LNCAP (cell line): ENCODE measurements around the gene CGB7.
"Not testable (repeated sequence)": the region's sequence is repeated elsewhere in the genome, so short reads cannot be mapped to it uniquely, and the experiment has no call there.

Experiments
- CTCF ChIP-seq: fragments of 450-650 bp; IDR thresholded peaks from 2 replicates; pipeline ENCODE4 v1.5.1; 2017; ENCODE audit warnings: mild to moderate bottlenecking

The CGB7 gene

DNA sequence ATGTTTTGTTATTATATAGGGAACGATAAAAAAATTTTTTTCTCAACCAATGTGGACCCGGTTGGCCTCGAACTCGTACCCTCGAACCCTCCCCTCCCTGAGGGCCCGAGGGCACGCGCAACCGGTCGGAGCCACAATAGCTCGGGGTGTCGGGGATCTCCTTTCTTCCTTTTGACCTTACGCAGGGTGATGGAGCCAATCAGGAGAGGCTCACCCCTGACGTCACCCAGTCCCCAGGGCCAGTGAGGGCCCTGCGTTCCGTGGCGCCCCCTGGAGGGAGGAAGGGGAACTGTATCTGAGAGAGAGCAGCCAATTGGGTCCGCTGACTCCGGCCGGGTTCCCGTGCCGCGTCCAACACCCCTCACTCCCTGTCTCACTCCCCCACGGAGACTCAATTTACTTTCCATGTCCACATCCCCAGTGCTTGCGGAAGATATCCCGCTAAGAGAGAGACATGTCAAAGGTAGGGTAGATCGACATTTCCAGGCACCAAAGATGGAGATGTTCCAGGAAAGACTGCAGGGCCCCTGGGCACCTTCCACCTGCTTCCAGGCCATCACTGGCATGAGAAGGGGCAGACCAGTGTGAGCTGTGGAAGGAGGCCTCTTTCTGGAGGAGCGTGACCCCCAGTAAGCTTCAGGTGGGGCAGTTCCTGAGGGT, 25.8 kb downstream of the CGB7 start, which contains the start of gene CGB2:
Gene CGB2, plus strand, starts transcription at position 249 of the 660 bp plus-strand sequence. Its CDS starts 206 bp downstream, at position 455.
- TF ChIP-seq CTCF, result peak; percentile 35; the same call in 1 of the 2 replicates

- TF ChIP-seq CTCF, result not testable (repeated sequence)
Measured at GRCh38 chr19:49024233-49024632, 33.3 kb downstream of the CGB7 start, which contains the start of gene CGB3. Gene CGB3, minus strand, starts transcription at chr19:49024333. Its CDS starts 362 bp downstream, at chr19:49023971.

DNA sequence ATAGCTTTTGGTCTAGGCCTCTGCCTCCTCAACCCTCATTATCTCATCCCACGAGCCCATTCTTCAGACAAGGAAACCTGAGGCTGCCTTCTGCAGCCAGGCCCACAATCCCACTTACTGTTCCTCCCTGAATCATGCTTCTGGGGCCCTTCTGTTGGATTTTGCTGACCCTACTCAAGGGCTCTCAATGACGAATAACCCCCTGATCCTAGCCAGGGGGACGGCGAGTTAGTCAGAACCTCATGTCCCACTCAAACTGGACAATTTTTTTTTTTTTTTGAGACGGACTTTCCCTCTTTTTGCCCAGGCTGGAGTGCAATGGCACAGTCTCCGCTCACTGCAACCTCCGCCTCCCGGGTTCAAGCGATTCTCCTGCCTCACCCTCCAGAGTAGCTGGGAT, 35.4 kb downstream of the CGB7 start:
- no peak for TF ChIP-seq CTCF

DNA sequence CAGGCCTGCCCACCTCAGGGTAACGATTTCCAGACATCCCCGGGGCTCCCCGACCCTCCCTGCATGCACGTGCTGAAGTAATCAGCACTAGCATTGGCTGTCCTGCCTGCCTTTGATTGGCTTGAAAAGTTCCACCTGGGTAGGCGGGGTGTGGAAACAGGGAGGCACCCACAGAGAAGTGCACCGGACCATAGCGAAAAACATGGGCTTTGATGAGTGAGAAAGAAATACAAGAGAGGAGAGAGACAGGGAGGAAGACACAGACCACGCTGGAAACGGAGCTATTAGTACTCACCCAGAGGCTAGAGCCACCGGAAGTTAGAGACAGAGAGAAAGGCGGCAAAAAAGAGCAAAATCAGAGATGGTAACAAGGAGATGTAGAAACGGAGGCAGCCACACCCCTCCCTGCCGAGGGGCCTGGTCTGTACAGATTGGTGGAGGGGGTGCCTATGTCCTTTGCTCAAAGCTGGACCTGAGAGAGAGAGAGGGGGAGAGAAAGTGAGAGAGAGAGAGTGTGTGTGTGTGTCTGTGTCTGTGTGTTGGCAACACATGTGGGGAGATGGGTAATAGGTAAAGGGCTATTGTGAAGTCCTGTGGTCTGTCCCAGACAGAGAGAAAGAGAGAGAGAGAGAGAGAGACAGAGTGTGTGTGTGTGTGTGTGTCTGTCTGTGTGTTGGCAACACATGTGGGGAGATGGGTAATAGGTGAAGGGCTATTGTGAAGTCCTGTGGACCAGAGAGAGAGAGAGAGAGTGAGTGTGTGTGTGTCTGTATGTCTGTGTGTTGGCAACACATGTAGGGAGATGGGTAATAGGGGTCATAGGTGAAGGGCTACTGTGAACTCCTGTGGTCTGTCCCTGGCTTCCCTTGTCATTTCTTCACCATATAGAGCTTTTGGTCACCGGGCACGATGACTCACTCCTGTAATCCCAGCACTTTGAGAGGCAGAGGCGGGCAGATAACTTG, 36.3 kb downstream of the CGB7 start:
- TF ChIP-seq CTCF, result no peak

- no peak for TF ChIP-seq CTCF
Measured at GRCh38 chr19:49020342-49020741, 37.2 kb downstream of the CGB7 start.

GRCh38 chr19:49019242-49019932, 38.2 kb downstream of the CGB7 start:
- TF ChIP-seq CTCF, result no peak

DNA sequence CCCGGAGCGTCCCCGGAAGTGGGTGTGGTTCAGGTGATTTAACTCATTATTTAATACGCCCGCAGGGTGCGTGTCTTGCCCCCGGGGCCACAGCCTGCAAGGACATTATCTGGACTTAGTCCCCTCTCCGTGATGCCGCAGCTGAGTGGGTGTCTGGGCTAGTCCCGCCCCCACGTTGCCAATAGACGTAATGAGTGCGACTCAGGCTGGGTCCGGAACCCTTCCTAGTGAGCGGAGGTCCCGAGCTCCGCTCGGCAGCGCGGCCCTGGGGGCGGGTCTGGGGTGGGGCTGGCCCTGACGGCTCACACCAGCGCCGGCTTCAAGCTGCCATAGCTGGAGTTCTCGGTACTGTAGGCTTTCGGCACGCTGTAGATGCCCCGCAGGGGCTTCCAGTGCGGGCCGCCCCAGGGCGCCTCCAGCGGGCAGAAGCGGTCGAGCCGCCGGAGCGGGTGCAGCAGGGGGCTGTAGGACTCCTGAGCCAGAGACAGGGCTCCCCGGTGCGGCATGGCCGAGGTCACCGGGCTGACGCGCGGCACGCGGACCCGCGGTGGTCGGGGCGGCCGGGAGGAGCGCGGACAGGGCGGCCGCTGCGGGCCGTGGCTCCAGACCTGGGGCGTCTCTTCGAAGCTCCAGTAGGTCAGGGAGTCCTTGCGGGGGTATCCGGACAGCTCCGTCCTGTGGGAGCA, 39.7 kb downstream of the CGB7 start:
- peak; percentile 25; the same call in 1 of the 2 replicates for TF ChIP-seq CTCF
